Mammary epithelial cell (primary cell): ENCODE measurements around the gene CELF4.

Experiments used
- CTCF ChIP-seq, 2 donors: IDR thresholded peaks in 1 of 2; conservative IDR thresholded peaks in 1 of 2; 2 replicates each; pipeline ENCODE4 v1.5.1; 2011 to 2012; ENCODE audit warnings: inconsistent platforms in 2 of 2, low read length in 2 of 2, mild to moderate bottlenecking in 2 of 2, control low read depth in 1 of 2, low read depth in 1 of 2; ENCODE audit not compliant: insufficient read depth in 1 of 2; ENCODE audit errors: extremely low read depth in 1 of 2
- EZH2 ChIP-seq: IDR thresholded peaks from 2 replicates; pipeline ENCODE4 v1.6.1; 2012; ENCODE audit warnings: low read length, inconsistent platforms, borderline replicate concordance

- no peak for TF ChIP-seq CTCF (conservative IDR thresholded peaks at IDR 0.05 in 1 of 2, IDR thresholded peaks at IDR 0.05 in 1 of 2; ENCODE audit: extremely low read depth in 1 of 2, insufficient read depth in 1 of 2, low read depth in 1 of 2, low read length in 2 of 2)
- TF ChIP-seq EZH2 = no peak
Observed at GRCh38 chr18:37402735-37403099, 162.9 kb downstream of the CELF4 start.
